Activated T-helper 1 cell treated with anti-CD3 and anti-CD28 coated beads, Interleukin-2, amount 50 U/mL, for 16 hours (primary cell): ENCODE results near the gene EGLN3.
"Not testable (repeated sequence)": the region's sequence is repeated elsewhere in the genome, so short reads cannot be mapped to it uniquely, and the experiment has no call there.

ENCODE experiments used
- DNase-seq, 2 donors: peaks; one replicate each; pipeline ENCODE4 v3.0.0-alpha.2; 2020; ENCODE audit warnings: low read depth in 1 of 2, low spot score in 1 of 2

Gene EGLN3

DNA sequence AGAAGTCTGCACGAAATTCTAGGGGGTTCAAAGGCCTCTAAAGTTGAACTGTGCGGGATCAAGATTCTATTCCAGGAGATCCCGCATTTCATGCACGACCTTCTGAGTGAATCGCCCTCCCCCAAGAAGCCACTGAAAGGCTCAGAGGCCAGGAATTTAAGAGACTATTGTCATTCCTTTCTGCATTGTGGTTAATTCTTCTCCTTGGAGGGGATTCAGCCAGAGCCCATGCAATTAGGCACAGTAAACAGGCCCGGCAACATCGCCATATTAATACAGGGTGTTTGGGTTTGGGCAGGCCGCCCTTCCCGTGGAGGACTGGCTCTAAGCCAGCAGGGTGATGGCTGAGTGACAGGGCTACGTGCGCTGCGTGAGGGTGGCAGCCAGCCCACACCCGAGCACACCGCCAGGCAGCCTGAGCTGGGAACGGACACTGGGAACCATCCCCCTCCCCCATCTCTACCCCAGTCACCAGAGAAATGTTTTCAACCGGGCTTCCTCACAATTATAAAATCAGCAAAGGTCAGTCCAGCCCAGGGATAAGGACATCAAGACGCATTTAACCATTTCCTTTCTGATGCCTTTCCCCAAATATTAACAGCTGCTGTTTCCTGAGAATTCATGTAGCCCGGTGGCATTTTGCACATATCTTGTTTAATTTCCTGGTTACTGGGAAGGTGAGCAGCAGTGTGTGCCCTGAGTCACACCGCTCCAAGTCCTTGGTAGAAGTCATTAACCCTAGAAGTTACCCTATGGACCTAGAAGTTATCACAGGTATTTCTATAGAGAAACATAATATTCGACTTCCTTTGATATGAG, 12.5 kb downstream of the EGLN3 start:
- no peak for DNase-seq

DNA sequence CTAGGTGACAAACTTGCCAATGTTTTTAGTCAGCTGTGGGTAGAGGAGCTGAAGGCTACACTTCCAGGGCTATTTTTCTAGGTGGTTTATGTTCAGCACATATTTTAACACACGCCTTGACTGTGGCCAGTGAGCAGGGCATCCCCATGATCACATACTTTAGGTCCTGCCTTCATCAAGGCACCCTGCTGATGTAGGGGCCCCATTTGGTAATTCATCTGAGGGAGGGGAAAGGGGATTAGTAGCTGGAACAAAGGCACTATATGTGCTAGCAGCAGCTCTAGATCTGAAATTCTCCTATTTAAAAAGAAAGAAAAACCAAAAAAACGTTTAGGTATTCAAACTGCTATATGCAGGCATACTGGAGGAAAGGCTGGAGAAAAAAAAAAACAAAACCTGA, 14.5 kb downstream of the EGLN3 start:
- DNase-seq = no peak

DNA sequence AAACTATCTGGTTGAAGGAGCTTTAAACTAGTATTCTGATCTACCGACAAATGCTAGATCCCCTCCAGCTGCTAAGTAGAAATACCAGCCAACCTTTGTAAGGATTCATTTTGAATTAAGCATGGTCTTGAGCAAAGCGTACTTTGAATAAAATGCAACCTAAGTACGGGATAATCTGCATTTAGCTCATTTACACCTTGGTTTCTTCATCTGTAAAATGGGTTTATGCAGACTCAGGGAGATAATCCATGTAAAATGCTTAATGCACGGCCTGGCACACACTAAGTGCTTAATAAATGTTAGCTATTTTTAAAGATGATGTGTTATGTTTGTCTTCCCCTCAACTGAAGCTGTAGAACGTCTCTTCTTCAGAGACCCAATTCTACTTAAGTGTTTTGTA, 15.9 kb downstream of the EGLN3 start:
- no peak for DNase-seq

DNA sequence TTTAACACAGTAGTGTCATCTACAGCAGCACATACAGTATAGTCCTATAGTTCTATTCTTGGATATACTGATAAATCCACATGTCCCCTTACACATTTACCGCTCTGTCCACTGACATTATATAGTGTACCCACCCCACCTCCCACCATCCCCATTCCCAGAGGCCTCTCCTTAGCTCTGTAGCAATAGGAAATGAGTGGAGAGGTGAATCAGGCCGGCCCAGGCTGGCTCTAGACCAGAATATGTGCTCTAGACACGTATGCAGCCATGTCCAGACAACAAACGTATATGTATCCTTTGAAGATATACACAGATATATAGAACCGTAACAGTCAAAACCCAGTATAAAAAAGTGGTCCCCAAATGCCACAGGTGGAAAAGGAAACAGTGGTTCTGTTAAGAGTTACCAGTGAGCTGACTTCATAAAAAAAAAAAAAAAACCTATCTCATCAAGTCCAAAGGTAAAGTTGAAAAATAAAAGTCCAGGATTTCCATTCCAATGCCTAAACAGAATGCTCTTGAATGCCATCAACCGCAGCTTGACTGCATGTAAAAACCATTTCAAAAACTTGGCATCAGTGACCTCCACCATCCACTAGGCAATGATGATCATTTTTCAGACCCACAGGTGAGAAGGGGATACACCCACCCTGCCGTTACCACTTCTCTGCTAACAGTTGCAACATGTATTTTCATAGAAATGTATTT, 16.7 kb downstream of the EGLN3 start:
- no peak for DNase-seq

DNA sequence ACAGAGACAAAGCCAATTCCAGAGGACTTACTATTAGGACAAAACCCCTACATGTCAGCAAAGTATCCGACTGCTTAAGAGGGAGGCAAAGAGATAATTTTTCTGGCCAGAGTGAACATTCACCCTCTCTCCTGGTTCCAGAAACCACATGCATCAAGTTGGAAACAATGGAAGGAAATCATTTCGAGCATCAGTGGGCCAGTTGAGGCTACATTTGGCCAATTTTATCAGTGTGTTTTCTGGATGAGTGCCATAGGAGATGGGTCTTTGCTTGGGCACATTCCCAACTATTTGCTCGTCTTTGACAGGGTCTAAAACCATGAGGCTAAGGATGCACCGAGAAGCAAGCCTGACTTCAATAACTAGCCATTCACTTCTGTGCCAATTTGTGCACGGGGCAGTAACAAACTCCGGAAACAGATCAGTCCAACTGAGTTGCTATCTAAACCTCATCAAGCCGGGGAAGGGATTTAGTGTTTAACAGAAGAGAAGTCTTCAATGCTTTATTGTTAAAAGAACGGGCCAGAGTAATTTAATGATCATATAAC, 17.4 kb downstream of the EGLN3 start:
- no peak for DNase-seq

DNA sequence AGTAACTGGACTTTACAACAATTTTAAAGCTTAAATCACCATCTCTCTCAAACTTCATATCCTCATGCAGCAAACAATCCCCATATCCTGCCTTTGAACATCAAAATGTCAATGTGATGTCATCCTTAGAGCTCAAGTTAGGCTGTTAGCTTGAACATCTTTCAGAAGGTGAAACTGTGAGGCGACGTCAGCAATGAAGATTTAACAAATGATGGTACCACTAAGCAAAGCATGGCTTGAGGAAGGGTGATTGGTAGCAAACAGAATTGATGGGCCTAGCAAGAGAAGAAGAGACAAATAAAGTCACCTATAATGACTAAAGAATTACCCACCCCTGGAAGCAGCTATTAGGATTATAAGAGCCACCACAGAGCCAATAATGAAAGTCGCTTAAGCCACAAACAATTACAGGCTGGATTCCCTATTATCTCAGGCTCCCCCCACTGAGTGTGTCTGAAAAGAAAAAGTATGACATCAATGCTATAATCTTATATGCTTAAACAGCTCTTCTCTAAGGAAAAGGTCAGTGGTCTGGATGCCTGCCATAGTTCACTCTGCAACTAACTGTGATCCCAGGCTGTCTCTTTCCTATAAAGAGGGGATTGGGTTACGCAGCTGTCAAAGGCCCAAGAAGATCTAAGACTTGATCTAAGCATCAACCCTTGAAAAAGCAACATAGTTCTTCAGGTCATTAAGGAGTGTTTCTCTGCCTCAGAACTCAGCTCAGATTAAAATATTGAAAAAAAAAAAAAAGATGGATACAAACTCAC, 18.1 kb downstream of the EGLN3 start:
- no peak for DNase-seq

DNA sequence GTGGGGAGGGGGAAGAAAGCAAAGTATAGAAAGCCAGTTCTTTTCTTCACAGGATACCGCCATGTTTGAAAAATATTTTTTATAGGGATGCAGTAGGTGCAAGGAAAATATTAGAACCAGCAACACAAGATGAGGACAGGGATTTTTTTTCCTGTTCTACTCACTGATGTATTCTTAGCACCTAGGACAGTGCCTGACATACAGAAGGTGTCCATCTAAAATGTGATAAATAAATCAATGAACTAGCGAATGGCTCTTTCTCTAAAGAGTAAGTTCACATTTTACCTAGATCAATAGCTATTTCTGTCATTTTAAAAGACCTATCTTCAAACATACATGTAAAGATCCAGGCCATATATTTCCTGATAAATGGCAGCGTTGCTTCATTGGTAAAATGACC, 18.8 kb downstream of the EGLN3 start:
- no peak for DNase-seq

DNA sequence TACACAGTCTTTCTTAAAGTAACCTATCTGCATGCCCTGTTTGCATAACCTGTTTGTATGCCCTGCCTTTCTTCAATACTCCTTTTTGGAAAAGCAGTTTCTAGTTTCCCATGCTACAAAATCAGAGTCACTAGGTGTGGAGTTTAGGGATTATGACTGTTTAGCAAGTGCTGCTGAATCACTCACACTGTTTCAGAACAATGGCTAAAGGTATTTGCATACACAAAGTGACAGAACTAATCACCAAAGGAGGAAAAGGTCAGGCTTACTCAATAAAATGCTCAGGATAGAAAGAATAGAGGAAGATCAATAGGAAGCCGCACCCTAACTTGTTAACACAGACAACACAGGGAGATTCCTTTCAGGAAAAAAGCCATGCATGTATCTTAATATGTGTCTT, 19.4 kb downstream of the EGLN3 start:
- DNase-seq = no peak

DNA sequence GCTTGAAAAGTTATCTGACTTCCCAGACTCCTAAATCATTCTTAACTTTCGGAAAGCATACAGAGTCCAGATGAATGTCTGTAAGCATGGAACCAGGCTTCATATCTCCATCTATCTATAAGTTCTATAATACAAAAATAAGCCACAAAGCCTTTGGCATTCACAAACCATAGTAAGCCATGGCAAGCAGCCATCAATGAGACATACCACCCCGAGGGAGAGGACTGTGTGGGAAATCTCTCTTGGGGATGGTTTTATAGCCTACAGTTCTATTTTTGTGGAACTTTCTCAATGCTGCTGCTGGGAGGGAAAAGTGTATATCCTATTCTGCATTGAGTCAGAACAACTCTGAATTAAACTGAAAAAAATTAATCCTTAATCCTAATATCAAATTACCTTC, 20.4 kb downstream of the EGLN3 start:
- no peak for DNase-seq

DNA sequence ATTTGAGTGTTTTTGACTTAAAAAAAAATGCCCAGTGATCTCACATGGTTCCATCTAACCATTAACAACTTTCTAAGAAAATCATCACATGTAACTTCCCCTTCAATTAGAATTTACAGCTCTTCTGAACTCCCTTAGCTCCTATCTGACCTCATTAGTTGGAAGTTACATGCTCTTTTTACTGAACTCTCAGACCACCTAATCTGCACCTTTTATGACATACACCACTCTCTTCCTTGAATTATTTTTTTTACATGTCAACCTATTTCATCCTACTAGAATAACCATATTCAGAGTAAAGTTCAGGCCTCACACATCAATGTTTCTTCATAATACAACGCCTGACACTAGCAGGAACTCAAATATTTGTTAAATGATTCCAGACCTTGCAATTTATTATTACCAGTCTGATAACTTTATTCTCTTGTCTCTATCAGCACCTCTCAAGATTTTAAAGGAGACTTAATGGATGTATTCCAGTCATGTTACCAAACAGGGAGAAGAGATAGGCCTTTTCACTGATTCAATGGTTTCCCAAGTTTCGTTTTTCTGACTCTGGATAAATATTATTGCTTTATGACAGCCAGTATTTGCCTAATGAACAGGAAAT, 21.0 kb downstream of the EGLN3 start:
- no peak for DNase-seq

DNA sequence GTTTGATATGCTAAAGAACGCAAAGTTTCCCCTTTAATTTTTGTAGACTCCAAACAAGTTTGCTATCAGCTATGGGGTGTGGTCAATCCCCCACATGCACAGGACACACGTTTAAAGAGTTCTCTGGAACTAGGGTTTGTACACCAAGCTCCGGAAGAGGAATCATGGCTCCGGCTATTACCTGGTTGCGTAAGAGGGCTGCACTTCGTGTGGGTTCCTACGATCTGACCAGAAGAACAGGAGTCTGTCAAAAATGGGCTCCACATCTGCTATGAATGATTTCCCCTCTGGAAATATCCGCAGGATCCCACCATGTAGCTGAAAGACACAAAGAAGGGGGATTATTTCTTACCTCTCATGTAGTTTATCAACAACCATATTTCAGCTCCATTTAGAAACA, 22.0 kb downstream of the EGLN3 start:
- no peak for DNase-seq

DNA sequence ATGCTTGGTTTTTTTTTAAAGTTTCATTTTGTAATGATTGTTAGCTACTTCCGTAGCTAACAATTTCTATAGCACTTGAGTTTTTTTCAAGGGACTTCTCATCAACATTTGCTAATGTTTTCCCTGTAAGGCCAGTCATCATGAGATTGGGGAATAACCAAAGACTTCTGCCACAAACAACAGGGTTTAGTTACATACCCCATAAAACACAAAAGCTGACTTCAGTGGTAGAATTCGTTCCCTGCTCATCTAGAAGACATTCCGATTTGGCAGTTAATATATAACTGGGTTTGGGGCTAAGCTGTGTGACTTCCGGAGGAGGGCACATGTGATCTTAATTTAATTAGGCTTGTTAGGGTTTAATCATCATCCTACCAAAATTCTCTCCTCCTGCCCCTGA, 22.9 kb downstream of the EGLN3 start:
- no peak for DNase-seq

DNA sequence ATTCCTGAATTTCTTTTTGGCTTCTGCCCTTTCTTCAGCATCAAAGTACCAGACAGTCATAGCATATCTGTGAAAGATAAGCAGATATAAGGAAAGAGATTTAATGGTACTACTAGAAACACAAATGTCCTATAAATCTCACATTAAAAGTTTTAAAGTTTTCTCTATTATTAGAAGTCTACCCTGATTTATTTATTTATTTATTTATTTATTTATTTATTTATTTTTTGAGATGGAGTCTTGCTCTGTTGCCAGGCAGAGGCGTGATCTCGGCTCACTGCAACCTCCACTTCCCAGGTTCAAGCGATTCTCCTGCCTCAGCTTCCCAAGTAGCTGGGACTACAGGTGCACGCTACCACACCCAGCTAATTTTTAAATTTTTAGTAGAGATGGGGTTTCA, 23.9 kb downstream of the EGLN3 start:
- not testable (repeated sequence) for DNase-seq

DNA sequence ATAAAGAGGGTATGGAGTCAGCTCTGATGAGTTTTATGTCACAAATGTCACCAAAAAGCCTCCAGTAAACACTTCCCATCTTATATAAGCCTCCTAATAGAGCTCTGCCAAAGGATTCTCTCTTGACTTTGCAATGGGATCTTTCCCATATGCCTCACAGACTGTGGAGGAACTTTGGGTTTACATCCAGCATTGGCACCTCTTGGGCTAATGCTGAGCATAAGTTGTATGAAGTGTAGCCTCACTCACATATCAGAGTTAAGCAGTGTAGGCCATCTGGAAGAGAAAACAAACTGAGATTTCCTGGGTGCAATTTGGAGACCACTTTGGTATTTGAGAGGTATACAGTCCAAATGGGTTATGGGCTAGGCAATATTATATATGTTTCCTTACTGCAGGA, 24.9 kb downstream of the EGLN3 start:
- no peak for DNase-seq

DNA sequence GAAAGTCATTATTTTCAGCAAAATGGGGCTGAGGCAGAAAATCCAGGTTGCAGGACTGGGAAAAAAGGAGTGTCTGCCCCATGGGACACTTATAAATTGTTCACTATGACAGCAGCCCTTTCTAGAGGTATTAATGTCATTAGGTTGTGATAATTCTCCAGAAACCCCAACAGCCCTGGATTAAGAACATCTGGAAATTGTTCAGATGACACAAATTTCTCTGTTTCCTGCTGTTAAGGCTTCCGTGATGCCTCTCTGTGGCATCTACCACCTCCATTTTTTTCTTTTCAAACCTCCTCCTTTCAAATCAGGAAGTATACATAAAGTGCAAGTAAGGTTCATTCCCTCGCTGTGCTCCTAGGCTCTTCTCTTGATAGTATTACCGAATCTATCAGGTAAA, 25.6 kb downstream of the EGLN3 start:
- no peak for DNase-seq

DNA sequence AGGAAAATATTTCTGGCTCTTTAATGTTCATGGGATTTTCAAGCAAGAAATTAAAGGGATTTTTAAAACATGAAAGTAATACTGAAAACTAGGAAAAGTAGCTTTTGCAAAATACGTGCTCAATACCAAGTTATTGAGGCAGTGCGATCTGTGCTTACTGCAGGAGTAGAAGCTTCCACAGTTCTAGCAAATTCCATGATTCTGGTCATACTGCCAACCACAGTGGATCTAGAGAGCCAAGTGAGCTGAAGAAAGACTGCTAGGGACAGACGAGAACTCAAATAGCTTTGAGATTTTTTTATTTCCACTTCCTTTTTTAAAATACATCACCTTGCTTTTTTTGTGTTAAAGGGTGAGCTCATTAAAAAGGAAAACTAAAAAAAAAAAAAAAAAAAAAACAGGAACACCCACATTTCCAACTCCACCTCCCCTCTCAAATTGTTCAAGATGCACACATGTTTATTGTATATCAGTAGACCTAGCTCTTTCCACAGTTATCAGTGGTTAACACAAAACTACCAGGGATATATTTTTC, 26.2 kb downstream of the EGLN3 start:
- no peak for DNase-seq

DNA sequence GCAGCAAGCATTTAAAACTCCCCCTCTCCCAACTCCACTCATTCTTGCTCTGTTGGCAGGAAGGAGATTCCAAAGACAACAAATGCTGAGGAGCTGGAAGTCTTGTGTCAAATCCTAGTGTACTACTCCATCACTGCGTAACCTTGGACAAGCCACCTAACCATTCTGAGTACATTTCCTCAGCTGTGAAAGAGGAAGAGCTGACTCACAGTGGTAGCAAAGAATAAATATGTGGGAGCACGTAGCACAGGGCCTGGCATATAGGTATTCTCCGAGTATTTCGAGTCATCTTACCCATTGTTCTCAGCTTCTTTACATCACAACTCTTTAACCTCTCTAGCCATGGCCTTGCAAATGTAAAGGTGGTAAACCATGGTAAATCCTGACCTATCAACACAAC, 28.7 kb downstream of the EGLN3 start:
- no peak for DNase-seq

DNA sequence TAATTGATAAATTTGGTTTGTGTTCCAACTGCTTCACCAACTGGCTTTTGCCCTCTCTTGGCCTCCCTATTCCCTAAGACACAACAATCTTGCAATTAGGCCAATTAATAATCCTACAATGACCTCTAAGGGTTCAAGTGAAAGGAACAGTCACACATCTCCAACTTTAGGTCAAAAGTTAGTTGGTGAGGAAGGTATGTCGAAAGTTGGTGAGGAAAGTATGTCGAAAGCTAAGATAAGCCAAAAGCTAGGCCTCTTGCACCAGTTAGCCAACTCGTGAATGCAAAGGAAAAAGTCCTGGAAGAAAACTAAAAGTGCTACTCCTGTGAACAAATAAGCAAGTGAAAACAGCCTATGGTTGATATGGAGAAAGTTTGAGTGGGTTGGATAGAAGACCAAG, 32.6 kb downstream of the EGLN3 start:
- no peak for DNase-seq

DNA sequence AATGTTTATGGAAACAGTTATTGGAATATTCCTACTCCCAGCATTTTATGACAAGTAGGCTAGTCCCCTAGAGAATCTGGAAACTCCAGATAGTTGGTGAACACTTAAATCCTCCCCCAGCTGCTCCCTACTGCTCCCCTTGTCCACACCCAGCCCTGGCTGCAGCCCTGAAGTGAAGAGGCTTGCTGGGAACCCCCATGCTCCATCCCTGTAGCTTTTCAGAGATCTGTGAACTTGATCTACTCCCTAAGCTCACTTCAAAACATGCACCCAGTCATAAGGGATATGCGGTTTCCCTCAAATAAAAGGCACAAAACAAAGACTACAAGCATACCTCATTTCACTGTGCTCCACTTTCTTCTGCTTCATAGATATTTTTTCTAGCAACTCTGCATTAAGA, 33.2 kb downstream of the EGLN3 start:
- DNase-seq = no peak

DNA sequence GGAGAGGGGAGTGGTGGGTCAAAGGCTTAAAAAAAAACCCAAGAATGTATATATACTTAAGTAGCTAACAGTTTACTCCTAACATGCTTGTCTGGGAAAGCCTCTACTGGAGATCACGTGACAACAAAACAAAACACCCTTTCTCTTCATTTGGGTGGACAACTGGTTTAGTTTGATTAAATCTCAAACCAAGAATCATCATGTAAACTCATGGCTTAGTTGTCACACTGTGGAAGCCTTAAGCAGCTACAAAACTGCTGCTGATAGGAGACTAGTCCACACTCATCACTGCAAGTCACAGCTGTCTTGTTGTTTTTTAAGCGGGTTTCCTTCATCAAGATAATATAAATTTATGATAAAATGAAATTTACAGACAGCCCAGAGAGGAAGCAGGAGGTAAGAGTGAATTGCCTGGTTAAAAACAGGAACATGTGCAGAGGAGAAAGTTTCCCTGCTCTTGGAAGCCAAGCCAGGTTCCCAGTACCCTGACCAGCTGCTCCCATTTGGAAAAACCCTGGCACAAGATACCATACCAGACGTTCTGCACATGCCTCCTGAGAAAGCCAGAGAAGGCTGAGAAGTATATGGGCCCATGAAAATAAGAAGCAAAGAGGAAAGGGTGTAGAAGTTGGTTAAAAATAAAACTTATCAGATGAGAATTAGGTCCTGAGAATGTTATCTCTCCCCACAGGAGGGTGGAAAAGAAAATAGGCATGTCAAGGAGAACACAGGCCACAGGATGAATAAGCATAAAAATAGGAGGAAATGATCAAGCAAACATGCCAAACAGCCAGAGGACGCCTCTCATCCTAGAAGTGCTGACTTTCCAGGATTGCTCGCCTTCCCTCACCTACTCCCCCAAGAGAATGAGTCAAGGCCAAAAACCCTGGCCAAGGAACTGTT, 34.0 kb downstream of the EGLN3 start:
- DNase-seq = no peak
